MM.1S (cell line): ENCODE data around the gene ATG2B.

ENCODE experiments used
- DNase-seq: peaks from one replicate; pipeline ENCODE4 v3.0.0-alpha.2; 2015
- H2AFZ ChIP-seq: fragments of 300-600 bp; sonication (generic); 2 replicates; pipeline ENCODE4 v1.6.0; 2016; ENCODE audit warnings: antibody characterized with exemption, low read length
- H3F3A ChIP-seq: fragments of 300-600 bp; sonication (generic); 2 replicates; pipeline ENCODE4 v1.6.1; 2016; ENCODE audit warnings: mild to moderate bottlenecking, antibody characterized with exemption, low read length, moderate library complexity, mixed read lengths; ENCODE audit not compliant: insufficient read depth
- H3K27ac ChIP-seq: fragments of 300-600 bp; sonication (generic); 2 replicates; pipeline ENCODE4 v1.5.1; 2016; ENCODE audit warnings: mild to moderate bottlenecking, low read length
- H3K27me3 ChIP-seq: fragments of 300-600 bp; sonication (generic); replicated peaks from 2 replicates; pipeline ENCODE4 v1.6.0; 2016; ENCODE audit warnings: low read length; ENCODE audit not compliant: insufficient read depth
- H3K36me3 ChIP-seq: fragments of 300-600 bp; sonication (generic); replicated peaks from 2 replicates; pipeline ENCODE4 v1.6.1; 2016; ENCODE audit warnings: mild to moderate bottlenecking, low read length, mixed read lengths; ENCODE audit not compliant: insufficient read depth
- H3K4me1 ChIP-seq: fragments of 300-600 bp; sonication (generic); 2 replicates; pipeline ENCODE4 v1.6.1; 2016; ENCODE audit warnings: low read length, mixed read lengths
- H3K4me2 ChIP-seq: fragments of 300-600 bp; sonication (generic); 2 replicates; pipeline ENCODE4 v1.6.0; 2016; ENCODE audit warnings: low read depth, low read length
- H3K4me3 ChIP-seq: fragments of 300-600 bp; sonication (generic); 2 replicates; pipeline ENCODE4 v1.5.1; 2016; ENCODE audit warnings: low read length, mixed read lengths
- H3K79me2 ChIP-seq: fragments of 300-600 bp; sonication (generic); 2 replicates; pipeline ENCODE4 v1.6.1; 2016; ENCODE audit warnings: mixed run types, low read length, mixed read lengths
- H3K9ac ChIP-seq: fragments of 300-600 bp; sonication (generic); 2 replicates; pipeline ENCODE4 v1.6.1; 2016; ENCODE audit warnings: low read length, mixed read lengths
- H3K9me2 ChIP-seq: fragments of 300-600 bp; sonication (generic); replicated peaks from 2 replicates; pipeline ENCODE4 v1.6.1; 2016; ENCODE audit warnings: mild to moderate bottlenecking, low read length, mixed read lengths; ENCODE audit not compliant: insufficient read depth
- H3K9me3 ChIP-seq: fragments of 300-600 bp; sonication (generic); replicated peaks from 2 replicates; pipeline ENCODE4 v1.6.1; 2016; ENCODE audit warnings: mild to moderate bottlenecking, low read length, mixed read lengths; ENCODE audit not compliant: insufficient read depth
- H4K20me1 ChIP-seq: fragments of 300-600 bp; sonication (generic); 2 replicates; pipeline ENCODE4 v1.6.1; 2016; ENCODE audit warnings: mild to moderate bottlenecking, low read length, moderate library complexity, mixed read lengths; ENCODE audit not compliant: insufficient read depth
- EZH2 ChIP-seq: fragments of 300-600 bp; sonication (generic); optimal IDR thresholded peaks from 2 replicates; pipeline ENCODE3; 2017; ENCODE audit warnings: low read depth, mild to moderate bottlenecking, antibody characterized with exemption, low read length, mixed read lengths
- EZH2phosphoT487 ChIP-seq: fragments of 300-600 bp; sonication (generic); IDR thresholded peaks from 2 replicates; pipeline ENCODE4 v1.6.1; 2018; ENCODE audit warnings: antibody characterized with exemption, low read length
- TF ChIP-seq, protein P1 (sequence below): fragments of 300-600 bp; sonication (generic); IDR thresholded peaks from 2 replicates; pipeline ENCODE4 v1.5.1; 2016; ENCODE audit warnings: antibody characterized with exemption, low read length, mixed read lengths

Gene ATG2B

DNA sequence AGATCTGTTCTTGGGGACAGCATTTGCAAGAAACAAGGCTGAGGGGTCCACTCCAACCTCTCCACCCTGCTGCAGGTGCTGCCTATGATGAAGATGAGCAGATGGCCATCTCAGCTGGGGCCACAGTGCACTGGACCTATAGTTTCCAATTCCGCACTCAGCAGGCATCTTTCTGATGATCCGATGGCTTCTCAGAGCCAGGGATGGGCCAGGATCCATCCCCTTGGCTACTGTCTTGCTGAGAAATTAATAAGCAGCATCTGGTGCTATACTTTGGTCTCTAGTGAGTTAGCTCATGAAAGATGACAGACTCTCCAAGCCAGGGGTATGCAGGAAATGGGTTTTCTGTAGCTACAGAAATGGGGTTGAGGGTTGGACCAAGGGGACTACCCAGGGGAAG, 125.5 kb downstream of the ATG2B start:
- Histone ChIP-seq H3K9ac (no peak overlapping the region), H3K4me3 (no peak overlapping the region), H3F3A (no peaks in the 10 kb centered on the region), H3K27ac (no peak overlapping the region), H3K9me2 (no peaks in the 10 kb centered on the region), H3K4me2 (no peak overlapping the region), H3K9me3 (no peaks in the 10 kb centered on the region), H3K36me3 (no peaks in the 10 kb centered on the region), H4K20me1 (no peaks in the 10 kb centered on the region), H3K27me3 (no peaks in the 10 kb centered on the region), H2AFZ (no peak overlapping the region), H3K79me2 (no peaks in the 10 kb centered on the region), H3K4me1 (no peaks in the 10 kb centered on the region)
- TF ChIP-seq, protein P1, sequence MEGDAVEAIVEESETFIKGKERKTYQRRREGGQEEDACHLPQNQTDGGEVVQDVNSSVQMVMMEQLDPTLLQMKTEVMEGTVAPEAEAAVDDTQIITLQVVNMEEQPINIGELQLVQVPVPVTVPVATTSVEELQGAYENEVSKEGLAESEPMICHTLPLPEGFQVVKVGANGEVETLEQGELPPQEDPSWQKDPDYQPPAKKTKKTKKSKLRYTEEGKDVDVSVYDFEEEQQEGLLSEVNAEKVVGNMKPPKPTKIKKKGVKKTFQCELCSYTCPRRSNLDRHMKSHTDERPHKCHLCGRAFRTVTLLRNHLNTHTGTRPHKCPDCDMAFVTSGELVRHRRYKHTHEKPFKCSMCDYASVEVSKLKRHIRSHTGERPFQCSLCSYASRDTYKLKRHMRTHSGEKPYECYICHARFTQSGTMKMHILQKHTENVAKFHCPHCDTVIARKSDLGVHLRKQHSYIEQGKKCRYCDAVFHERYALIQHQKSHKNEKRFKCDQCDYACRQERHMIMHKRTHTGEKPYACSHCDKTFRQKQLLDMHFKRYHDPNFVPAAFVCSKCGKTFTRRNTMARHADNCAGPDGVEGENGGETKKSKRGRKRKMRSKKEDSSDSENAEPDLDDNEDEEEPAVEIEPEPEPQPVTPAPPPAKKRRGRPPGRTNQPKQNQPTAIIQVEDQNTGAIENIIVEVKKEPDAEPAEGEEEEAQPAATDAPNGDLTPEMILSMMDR, result no peak
- no peak for TF ChIP-seq EZH2phosphoT487
- TF ChIP-seq EZH2, result no peak
- DNase-seq, result no peak

DNA sequence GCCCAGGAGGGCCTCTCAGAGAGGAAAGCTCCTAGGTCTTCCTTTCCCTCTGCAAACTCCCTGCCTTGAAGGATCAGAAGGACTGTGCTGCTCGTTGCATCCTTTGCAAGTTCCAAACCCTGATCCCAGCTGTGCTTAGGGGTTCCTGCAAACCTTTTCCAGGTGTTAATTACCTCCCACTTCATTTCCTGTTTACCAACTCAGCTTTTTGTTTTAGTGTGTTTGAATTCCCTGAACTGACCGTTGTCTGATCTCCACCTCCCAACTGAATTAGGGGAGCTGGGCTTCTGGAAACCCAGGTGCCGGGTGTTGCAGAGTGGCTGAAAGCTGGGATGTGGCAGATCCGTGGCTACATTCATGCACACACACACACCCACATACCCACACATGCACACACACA, 127.7 kb downstream of the ATG2B start:
- no peaks in the 10 kb centered on the region for H4K20me1 ChIP-seq
- H3K4me1 ChIP-seq, result no peaks in the 10 kb centered on the region
- TF ChIP-seq EZH2phosphoT487, result no peak
- TF ChIP-seq, protein P1, result no peak
- no peak for TF ChIP-seq EZH2
- no peak overlapping the region for H2AFZ ChIP-seq
- no peak overlapping the region for H3K4me3 ChIP-seq
- H3F3A ChIP-seq, result no peaks in the 10 kb centered on the region
- H3K27ac ChIP-seq, result no peak overlapping the region
- no peaks in the 10 kb centered on the region for H3K36me3 ChIP-seq
- no peak for DNase-seq
- H3K9ac ChIP-seq, result no peak overlapping the region
- no peaks in the 10 kb centered on the region for H3K79me2 ChIP-seq
- no peaks in the 10 kb centered on the region for H3K9me2 ChIP-seq
- H3K4me2 ChIP-seq, result no peak overlapping the region
- H3K27me3 ChIP-seq, result no peaks in the 10 kb centered on the region
- H3K9me3 ChIP-seq, result no peaks in the 10 kb centered on the region

DNA sequence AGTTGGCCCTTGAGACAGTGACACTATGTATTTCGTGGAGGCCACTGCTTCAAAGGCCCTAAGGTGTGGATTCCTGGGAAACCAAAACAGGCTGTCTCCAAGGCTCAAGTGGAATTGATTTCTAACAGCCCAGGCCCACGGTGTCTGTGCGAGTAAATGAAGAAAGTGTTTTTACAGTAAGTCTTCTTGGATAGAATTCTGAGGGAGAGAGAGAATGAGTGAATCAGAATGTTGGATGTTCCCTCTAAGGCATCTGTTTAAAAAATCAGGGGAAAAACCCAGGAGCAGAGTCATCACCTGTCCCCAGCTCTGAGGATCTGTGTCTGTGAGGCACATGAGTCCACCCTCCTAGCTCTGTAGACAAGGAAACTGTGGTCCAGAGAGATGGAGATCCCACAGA, 129.5 kb downstream of the ATG2B start:
- no peak for DNase-seq

More for the DNA sequence above, 129.5 kb downstream of the ATG2B start:
- H3K79me2 ChIP-seq, result no peaks in the 10 kb centered on the region
- no peaks in the 10 kb centered on the region for H4K20me1 ChIP-seq
- H3K9ac ChIP-seq, result no peak overlapping the region
- no peaks in the 10 kb centered on the region for H3K9me3 ChIP-seq
- no peaks in the 10 kb centered on the region for H3F3A ChIP-seq
- no peak overlapping the region for H2AFZ ChIP-seq
- H3K4me1 ChIP-seq, result no peaks in the 10 kb centered on the region
- no peaks in the 10 kb centered on the region for H3K36me3 ChIP-seq
- TF ChIP-seq EZH2phosphoT487, result no peak
- TF ChIP-seq EZH2, result no peak
- TF ChIP-seq, protein P1, result no peak
- no peak overlapping the region for H3K4me2 ChIP-seq
- H3K9me2 ChIP-seq, result no peaks in the 10 kb centered on the region
- H3K4me3 ChIP-seq, result no peak overlapping the region
- no peak overlapping the region for H3K27ac ChIP-seq
- no peaks in the 10 kb centered on the region for H3K27me3 ChIP-seq
